ENCODE measurements around the gene ARL13A. TPM values are rescaled to one million over a fixed set of nuclear protein-coding genes. Genes with fewer than 3 reads are reported as not detected.

The ARL13A gene
- 0.07 to 0.38 TPM (median 0.19 TPM) in 4 of 5 replicates, not detected in the other for total RNA-seq (2022; extraction: Qiagen RNA extraction)

GRCh38 chrX:100969408-100969807 lies at the start of gene ARL13A:
ARL13A (plus strand) TSS chrX:100969708; CDS start chrX:100973690, 3,982 bp downstream.

GRCh38 chrX:100928660-100929613 lies 40.6 kb upstream of the ARL13A start, which contains the start of gene XKRX:
XKRX (minus strand) TSS chrX:100928917; CDS start chrX:100928304, 613 bp downstream.

Other genes starting within 250 kb of the ARL13A start
- gene SYTL4, start 237.6 kb upstream of the ARL13A start, total RNA-seq (2022; extraction: Qiagen RNA extraction): 2.3 to 4.7 TPM (median 2.8 TPM) in 5 replicates
- 31.0 to 37.5 TPM (median 32.6 TPM) in 5 replicates for gene CSTF2, start 149.3 kb upstream of the ARL13A start, total RNA-seq (2022; extraction: Qiagen RNA extraction)
- gene NOX1, start 95.3 kb upstream of the ARL13A start, total RNA-seq (2022; extraction: Qiagen RNA extraction): 0.09 to 0.15 TPM in 2 of 5 replicates, not detected in the others
- 0.24 to 0.39 TPM (median 0.29 TPM) in 5 replicates for gene XKRX, start 40.8 kb upstream of the ARL13A start, total RNA-seq (2022; extraction: Qiagen RNA extraction)
- 12.6 to 15.6 TPM (median 13.4 TPM) in 5 replicates for gene TRMT2B, start 82.4 kb downstream of the ARL13A start, total RNA-seq (2022; extraction: Qiagen RNA extraction)
- not detected in 5 replicates for gene TMEM35A, start 109.2 kb downstream of the ARL13A start, total RNA-seq (2022; extraction: Qiagen RNA extraction)
- gene CENPI, start 128.5 kb downstream of the ARL13A start, total RNA-seq (2022; extraction: Qiagen RNA extraction): 8.5 to 15.1 TPM (median 12.9 TPM) in 5 replicates